Activated naive CD8-positive, alpha-beta T cell treated with anti-CD3 and anti-CD28 coated beads, Interleukin-2, amount 50 U/mL, for 16 hours (primary cell): Measurements from ENCODE around the gene MAPK8IP1.

Experiments used
- DNase-seq: peaks from one replicate; pipeline ENCODE4 v3.0.0-alpha.2; 2020; ENCODE audit warnings: low read depth, low spot score

The MAPK8IP1 gene

GRCh38 chr11:45859661-45860140 lies 25.8 kb upstream of the MAPK8IP1 start:
- DNase-seq: no peak

- DNase-seq: no peak
Measured at GRCh38 chr11:45860348-45860747, 25.1 kb upstream of the MAPK8IP1 start.

- DNase-seq: no peak
Measured at GRCh38 chr11:45860764-45861510, 24.5 kb upstream of the MAPK8IP1 start.

GRCh38 chr11:45864041-45864440 lies 21.4 kb upstream of the MAPK8IP1 start:
- DNase-seq: no peak

GRCh38 chr11:45869551-45869950 lies 15.9 kb upstream of the MAPK8IP1 start:
- no peak for DNase-seq

- DNase-seq: no peak
Measured at GRCh38 chr11:45870706-45871105, 14.7 kb upstream of the MAPK8IP1 start.

- DNase-seq: no peak
Measured at GRCh38 chr11:45871638-45872037, 13.8 kb upstream of the MAPK8IP1 start.

- DNase-seq: no peak
Measured at GRCh38 chr11:45872651-45873356, 12.6 kb upstream of the MAPK8IP1 start.

- no peak for DNase-seq
Measured at GRCh38 chr11:45876401-45876800, 9.1 kb upstream of the MAPK8IP1 start.

GRCh38 chr11:45877221-45877620 lies 8.2 kb upstream of the MAPK8IP1 start:
- DNase-seq: no peak

- DNase-seq: no peak
Measured at GRCh38 chr11:45877845-45878244, 7.6 kb upstream of the MAPK8IP1 start.

GRCh38 chr11:45879803-45880686 lies 5.4 kb upstream of the MAPK8IP1 start:
- no peak for DNase-seq

- no peak for DNase-seq
Measured at GRCh38 chr11:45880772-45881570, 4.5 kb upstream of the MAPK8IP1 start.

GRCh38 chr11:45881708-45882368 lies 3.6 kb upstream of the MAPK8IP1 start:
- DNase-seq: no peak

- DNase-seq: no peak
Measured at GRCh38 chr11:45884596-45885185, 760 bp upstream of the MAPK8IP1 start.

- DNase-seq: no peak
Measured at GRCh38 chr11:45885921-45886721, 670 bp downstream of the MAPK8IP1 start.

- DNase-seq: no peak
Measured at GRCh38 chr11:45886816-45887520, 1.5 kb downstream of the MAPK8IP1 start.

GRCh38 chr11:45887587-45887986 lies 2.1 kb downstream of the MAPK8IP1 start:
- no peak for DNase-seq

GRCh38 chr11:45889555-45889954 lies 4.1 kb downstream of the MAPK8IP1 start:
- DNase-seq: no peak
